Vagina (tissue), 2 donors: ENCODE data around the gene EEF1AKMT3. TPM values are rescaled to one million over a fixed set of nuclear protein-coding genes. Genes with fewer than 3 reads are reported as not detected.
A peak's percentile ranks its signal among the peaks of the same experiment; 100 is the strongest.

Source experiments
- DNase-seq, 2 donors: peaks; one replicate each; pipeline ENCODE4 v3.0.0-alpha.2; 2017; ENCODE audit errors: extremely low spot score in 2 of 2
- H3K27ac ChIP-seq: fragments of 200-600 bp; sonication (generic); one replicate; pipeline ENCODE4 v1.5.1; 2019
- H3K27me3 ChIP-seq: fragments of 200-600 bp; sonication (generic); one replicate; pipeline ENCODE4 v1.5.1; 2019
- H3K36me3 ChIP-seq, 2 donors: fragments of 200-600 bp; sonication (generic); one replicate each; pipeline ENCODE4 v1.5.1; 2017 to 2019
- H3K4me1 ChIP-seq: fragments of 200-600 bp; sonication (generic); one replicate; pipeline ENCODE4 v1.5.1; 2019
- H3K4me3 ChIP-seq, 2 donors: fragments of 200-600 bp; sonication (generic); 1 replicate in 1 of 2; 2 replicates in 1 of 2; pipeline ENCODE4 v1.5.1; 2016 to 2019
- H3K9me3 ChIP-seq: fragments of 200-600 bp; sonication (generic); one replicate; pipeline ENCODE4 v1.5.1; 2019
- CTCF ChIP-seq, 3 experiments: fragments of 450-650 bp in 2 of 3; fragments of 200-600 bp in 1 of 3; sonication (generic) in 1 of 3; IDR thresholded peaks; one replicate each; pipeline ENCODE4 v1.5.1; 2017 to 2019; ENCODE audit warnings: antibody characterized with exemption in 3 of 3, mild to moderate bottlenecking in 2 of 3, moderate library complexity in 2 of 3
- POLR2A ChIP-seq, 2 donors: fragments of 450-650 bp; IDR thresholded peaks; one replicate each; pipeline ENCODE4 v1.6.1; 2017; ENCODE audit warnings: antibody characterized with exemption in 2 of 2, mild to moderate bottlenecking in 2 of 2, moderate library complexity in 2 of 2
- POLR2AphosphoS5 ChIP-seq, 2 donors: sonication (generic); formaldehyde crosslinking; IDR thresholded peaks; one replicate each; pipeline ENCODE4 v1.9.0; 2017; ENCODE audit warnings: antibody characterized with exemption in 2 of 2, mild to moderate bottlenecking in 2 of 2, low read depth in 1 of 2; ENCODE audit not compliant: insufficient read depth in 1 of 2
- intact Hi-C: fragments of 100-400 bp; cut with DNase I; formaldehyde crosslinking; loops from one replicate; pipeline ENCODE4 v1.15.1; 2023
- total RNA-seq: library from RNA; depleted of rRNA; stranded (reverse); fragments of >200 nt; gene quantifications from one replicate; pipeline ENCODE4 v1.2.3, GENCODE V29; 2016

The EEF1AKMT3 gene
- total RNA-seq, 1 donor from 2014 or later = 9.3 TPM

DNA sequence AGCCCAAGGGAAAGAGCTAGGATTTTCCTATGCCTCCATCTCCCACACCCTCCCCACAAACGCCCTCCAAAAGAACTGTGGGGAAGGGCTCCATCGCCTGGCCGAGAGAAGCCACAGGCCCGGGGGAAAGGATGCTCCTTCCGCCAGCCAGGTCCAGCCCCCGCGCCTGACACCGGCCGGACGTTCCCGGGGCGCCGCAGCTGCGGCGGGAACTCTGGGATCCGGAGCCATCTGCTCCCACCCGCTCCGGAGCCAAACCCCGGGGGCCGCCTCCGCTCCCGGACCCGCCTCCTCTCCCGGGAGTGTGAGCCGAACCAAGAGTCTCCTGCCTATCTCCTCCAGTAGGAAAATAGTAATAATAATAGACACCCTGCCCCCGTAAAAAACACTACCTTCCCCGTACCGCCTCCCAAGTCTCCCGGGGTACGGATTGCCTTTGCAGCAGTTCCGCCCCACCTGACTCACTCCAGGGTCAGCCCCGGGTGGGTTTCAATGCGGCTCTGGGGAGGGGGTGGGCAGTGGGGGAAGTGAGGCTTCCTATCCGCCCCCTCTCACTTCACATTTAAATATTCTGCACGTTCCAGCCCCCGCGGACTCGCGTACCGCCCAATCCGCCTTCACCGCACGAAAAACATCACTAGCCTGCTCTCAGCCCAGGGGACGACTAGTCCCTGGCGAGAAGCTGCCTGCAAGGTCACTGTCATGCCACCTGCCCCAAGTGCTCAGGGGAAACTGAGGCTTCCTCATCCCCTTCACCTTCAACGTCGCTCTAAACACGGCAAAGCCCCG, 36.3 kb upstream of the EEF1AKMT3 start:
- Histone ChIP-seq H3K4me3 (peak overlapping the region in 1 of 2 donors; percentile 22), H3K27ac (no peak overlapping the region), H3K9me3 (no peaks in the 10 kb centered on the region), H3K27me3 (peaks cover 6% of the 10 kb centered on the region), H3K36me3 (no peaks in the 10 kb centered on the region), H3K4me1 (peaks cover 36% of the 10 kb centered on the region)
- no peak for DNase-seq
- intact Hi-C loops = no loop called here
- TF ChIP-seq CTCF (IDR thresholded peaks at IDR 0.05) = no peak
- no peak for TF ChIP-seq POLR2AphosphoS5 (IDR thresholded peaks at IDR 0.05; ENCODE audit: insufficient read depth in 1 of 2, low read depth in 1 of 2)
- no peak for TF ChIP-seq POLR2A (IDR thresholded peaks at IDR 0.05)

DNA sequence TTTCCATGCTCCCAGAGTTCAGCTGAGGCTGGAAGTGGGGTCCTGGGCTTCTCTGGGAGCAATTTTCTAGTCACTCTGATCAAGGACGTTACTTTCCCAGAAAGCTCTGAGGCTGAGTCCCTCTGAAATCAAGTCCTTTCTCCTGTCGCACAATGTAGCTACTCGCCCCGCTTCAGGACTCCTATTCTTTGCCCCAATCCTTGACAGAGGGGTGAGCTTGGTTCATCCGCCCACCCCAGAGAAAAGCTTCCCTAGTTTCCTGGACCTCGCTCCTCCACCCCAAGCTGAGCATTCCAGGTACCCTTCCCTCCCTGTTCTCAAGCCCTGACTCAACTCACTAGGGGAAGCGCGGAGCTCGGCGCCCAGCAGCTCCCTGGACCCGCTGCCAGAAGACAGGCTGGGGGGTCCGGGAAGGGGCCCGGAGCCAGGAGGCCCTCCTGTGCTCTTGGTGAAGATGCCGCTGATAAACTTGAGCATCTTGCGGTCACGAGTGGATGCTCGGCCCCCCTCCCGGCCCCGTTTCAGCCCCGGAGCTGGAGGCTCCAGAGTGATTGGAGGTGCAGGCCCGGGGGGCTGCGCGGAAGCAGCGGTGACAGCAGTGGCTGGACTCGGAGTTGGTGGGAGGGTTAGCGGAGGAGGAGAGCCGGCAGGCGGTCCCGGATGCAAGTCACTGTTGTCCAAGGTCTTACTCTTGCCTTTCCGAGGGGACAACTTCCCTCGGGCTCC, 35.5 kb upstream of the EEF1AKMT3 start:
- Histone ChIP-seq H3K4me1 (peaks cover 36% of the 10 kb centered on the region), H3K9me3 (no peaks in the 10 kb centered on the region), H3K27ac (no peak overlapping the region), H3K27me3 (peaks cover 6% of the 10 kb centered on the region), H3K4me3 (peak overlapping the region; percentile 1 to 47), H3K36me3 (no peaks in the 10 kb centered on the region)
- DNase-seq = no peak
- TF ChIP-seq CTCF (IDR thresholded peaks at IDR 0.05) (no peak), POLR2A (IDR thresholded peaks at IDR 0.05) (no peak), POLR2AphosphoS5 (IDR thresholded peaks at IDR 0.05; ENCODE audit: insufficient read depth in 1 of 2, low read depth in 1 of 2) (no peak)
- intact Hi-C loops = no loop called here

GRCh38 chr12:57737467-57738460, 34.6 kb upstream of the EEF1AKMT3 start:
- H3K36me3 ChIP-seq = no peaks in the 10 kb centered on the region
- peak overlapping the region; percentile 1 to 47 for H3K4me3 ChIP-seq
- intact Hi-C loops = no loop called here
- TF ChIP-seq POLR2AphosphoS5 (IDR thresholded peaks at IDR 0.05; ENCODE audit: insufficient read depth in 1 of 2, low read depth in 1 of 2) (no peak), POLR2A (IDR thresholded peaks at IDR 0.05) (no peak), CTCF (IDR thresholded peaks at IDR 0.05) (no peak)
- H3K27me3 ChIP-seq = peaks cover 6% of the 10 kb centered on the region
- no peak for DNase-seq
- H3K9me3 ChIP-seq = no peaks in the 10 kb centered on the region
- H3K27ac ChIP-seq = no peak overlapping the region
- H3K4me1 ChIP-seq = peaks cover 36% of the 10 kb centered on the region

GRCh38 chr12:57738661-57739237, 33.7 kb upstream of the EEF1AKMT3 start, which contains the start of gene AGAP2:
Gene AGAP2, minus strand, starts transcription at chr12:57738742. Its CDS starts 496 bp downstream, at chr12:57738246.
- TF ChIP-seq POLR2A (IDR thresholded peaks at IDR 0.05) = no peak
- TF ChIP-seq POLR2AphosphoS5 (IDR thresholded peaks at IDR 0.05; ENCODE audit: insufficient read depth in 1 of 2, low read depth in 1 of 2) = no peak
- TF ChIP-seq CTCF (IDR thresholded peaks at IDR 0.05) = no peak

More at GRCh38 chr12:57738661-57739237, 33.7 kb upstream of the EEF1AKMT3 start, which contains the start of gene AGAP2:
- Histone ChIP-seq H3K27me3 (peaks cover 6% of the 10 kb centered on the region), H3K4me3 (peak within 1 kb of the TSS; percentile 1 to 47), H3K27ac (no peak within 1 kb of the TSS), H3K36me3 (no peaks in the 10 kb centered on the region), H3K9me3 (no peaks in the 10 kb centered on the region), H3K4me1 (peaks cover 36% of the 10 kb centered on the region)
- DNase-seq = no peak
- intact Hi-C loops = no loop called here
